Suprapubic skin (tissue), 4 donors: ENCODE data around the gene ENO4.

Experiments used
- EP300 ChIP-seq: sonication (generic); formaldehyde crosslinking; IDR thresholded peaks from one replicate; pipeline ENCODE4 v1.6.1; 2017; ENCODE audit warnings: antibody characterized with exemption
- POLR2A ChIP-seq, 2 donors: fragments of 450-650 bp; IDR thresholded peaks; one replicate each; pipeline ENCODE4 v1.6.1; 2017; ENCODE audit warnings: antibody characterized with exemption in 2 of 2, mild to moderate bottlenecking in 2 of 2, moderate library complexity in 2 of 2
- POLR2AphosphoS5 ChIP-seq, 3 donors: sonication (generic); formaldehyde crosslinking; IDR thresholded peaks; one replicate each; pipeline ENCODE4 v1.6.1; 2017; ENCODE audit warnings: antibody characterized with exemption in 3 of 3
- TF ChIP-seq, protein P1 (sequence below), 2 donors: fragments of 200-600 bp in 1 of 2; fragments of 450-650 bp in 1 of 2; sonication (generic) in 1 of 2; IDR thresholded peaks; one replicate each; pipeline ENCODE4 v1.5.1; 2016 to 2019; ENCODE audit warnings: antibody characterized with exemption in 2 of 2, mild to moderate bottlenecking in 1 of 2, moderate library complexity in 1 of 2

DNA sequence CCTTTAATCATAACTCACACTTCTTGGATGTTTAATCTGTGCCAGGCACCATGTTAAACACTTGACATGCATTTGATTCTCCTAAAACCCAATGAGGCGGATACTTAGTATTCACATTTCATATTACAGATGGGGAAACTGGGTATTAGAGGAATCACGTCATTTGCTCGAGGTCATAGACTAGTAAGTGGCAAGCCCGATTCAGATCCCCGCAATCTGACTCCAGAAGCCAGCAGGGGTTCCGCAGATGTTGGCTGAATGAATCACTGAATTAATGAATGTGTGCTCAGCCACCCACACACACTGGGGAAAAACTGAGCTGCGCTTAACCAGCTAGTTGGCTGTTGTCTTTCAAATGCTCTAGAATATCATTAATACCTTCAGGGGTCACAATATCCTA is 22.5 kb upstream of the ENO4 start:
- TF ChIP-seq, protein P1, sequence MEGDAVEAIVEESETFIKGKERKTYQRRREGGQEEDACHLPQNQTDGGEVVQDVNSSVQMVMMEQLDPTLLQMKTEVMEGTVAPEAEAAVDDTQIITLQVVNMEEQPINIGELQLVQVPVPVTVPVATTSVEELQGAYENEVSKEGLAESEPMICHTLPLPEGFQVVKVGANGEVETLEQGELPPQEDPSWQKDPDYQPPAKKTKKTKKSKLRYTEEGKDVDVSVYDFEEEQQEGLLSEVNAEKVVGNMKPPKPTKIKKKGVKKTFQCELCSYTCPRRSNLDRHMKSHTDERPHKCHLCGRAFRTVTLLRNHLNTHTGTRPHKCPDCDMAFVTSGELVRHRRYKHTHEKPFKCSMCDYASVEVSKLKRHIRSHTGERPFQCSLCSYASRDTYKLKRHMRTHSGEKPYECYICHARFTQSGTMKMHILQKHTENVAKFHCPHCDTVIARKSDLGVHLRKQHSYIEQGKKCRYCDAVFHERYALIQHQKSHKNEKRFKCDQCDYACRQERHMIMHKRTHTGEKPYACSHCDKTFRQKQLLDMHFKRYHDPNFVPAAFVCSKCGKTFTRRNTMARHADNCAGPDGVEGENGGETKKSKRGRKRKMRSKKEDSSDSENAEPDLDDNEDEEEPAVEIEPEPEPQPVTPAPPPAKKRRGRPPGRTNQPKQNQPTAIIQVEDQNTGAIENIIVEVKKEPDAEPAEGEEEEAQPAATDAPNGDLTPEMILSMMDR (IDR thresholded peaks at IDR 0.05) = no peak
- no peak for TF ChIP-seq EP300
- no peak for TF ChIP-seq POLR2A (IDR thresholded peaks at IDR 0.05)
- no peak for TF ChIP-seq POLR2AphosphoS5 (IDR thresholded peaks at IDR 0.05)
